Kidney tubule cell (primary cell): Measurements from ENCODE around the gene SORT1.
"Not testable (repeated sequence)": the region's sequence is repeated elsewhere in the genome, so short reads cannot be mapped to it uniquely, and the experiment has no call there.

Experiments
- DNase-seq: peaks from one replicate; pipeline ENCODE4 v3.0.0-alpha.2; 2018; ENCODE audit warnings: low spot score

The SORT1 gene

DNA sequence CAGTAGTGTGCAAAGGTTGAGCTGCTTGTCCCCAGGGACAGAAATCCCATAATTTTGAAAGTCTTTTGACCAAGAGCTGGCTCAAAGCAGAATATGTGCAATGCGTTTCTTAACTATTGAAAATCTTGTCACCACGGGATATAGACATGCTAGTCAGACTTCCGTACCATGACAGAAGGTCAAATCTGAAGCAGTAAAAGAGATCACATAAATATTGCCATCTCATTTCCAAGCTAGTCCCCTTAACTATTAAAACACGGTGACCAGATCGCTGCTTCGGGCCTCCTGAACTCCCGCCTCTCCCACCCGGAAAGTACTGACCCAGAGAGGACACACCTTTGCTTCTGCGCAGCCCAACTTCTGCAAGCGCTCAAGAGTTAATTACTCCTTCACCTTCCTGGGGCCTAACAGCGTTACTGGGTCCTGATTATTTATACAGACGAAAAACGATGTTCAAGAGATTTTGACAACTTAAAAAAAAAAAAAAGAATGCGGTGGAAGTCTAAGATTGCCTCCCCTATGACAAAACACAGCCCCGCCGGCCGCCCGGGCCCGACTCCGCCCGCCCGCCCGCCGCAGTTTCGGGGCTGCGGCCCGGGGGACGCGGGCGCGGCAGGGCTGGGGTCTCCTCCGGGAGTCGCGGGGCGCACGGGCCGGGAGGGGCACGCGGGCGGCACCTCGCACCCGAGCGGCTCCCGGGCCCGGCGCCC, 692 bp downstream of the SORT1 start:
- DNase-seq: peak; percentile 30

GRCh38 chr1:109396513-109396839, 1.2 kb downstream of the SORT1 start:
- no peak for DNase-seq

GRCh38 chr1:109395602-109396512, 1.9 kb downstream of the SORT1 start:
- peak; percentile 82 for DNase-seq

- DNase-seq: not testable (repeated sequence)
Measured at GRCh38 chr1:109395282-109395599, 2.5 kb downstream of the SORT1 start.

GRCh38 chr1:109394591-109395281, 3.0 kb downstream of the SORT1 start:
- DNase-seq: no peak

- no peak for DNase-seq
Measured at GRCh38 chr1:109393617-109394233, 4.0 kb downstream of the SORT1 start.

DNA sequence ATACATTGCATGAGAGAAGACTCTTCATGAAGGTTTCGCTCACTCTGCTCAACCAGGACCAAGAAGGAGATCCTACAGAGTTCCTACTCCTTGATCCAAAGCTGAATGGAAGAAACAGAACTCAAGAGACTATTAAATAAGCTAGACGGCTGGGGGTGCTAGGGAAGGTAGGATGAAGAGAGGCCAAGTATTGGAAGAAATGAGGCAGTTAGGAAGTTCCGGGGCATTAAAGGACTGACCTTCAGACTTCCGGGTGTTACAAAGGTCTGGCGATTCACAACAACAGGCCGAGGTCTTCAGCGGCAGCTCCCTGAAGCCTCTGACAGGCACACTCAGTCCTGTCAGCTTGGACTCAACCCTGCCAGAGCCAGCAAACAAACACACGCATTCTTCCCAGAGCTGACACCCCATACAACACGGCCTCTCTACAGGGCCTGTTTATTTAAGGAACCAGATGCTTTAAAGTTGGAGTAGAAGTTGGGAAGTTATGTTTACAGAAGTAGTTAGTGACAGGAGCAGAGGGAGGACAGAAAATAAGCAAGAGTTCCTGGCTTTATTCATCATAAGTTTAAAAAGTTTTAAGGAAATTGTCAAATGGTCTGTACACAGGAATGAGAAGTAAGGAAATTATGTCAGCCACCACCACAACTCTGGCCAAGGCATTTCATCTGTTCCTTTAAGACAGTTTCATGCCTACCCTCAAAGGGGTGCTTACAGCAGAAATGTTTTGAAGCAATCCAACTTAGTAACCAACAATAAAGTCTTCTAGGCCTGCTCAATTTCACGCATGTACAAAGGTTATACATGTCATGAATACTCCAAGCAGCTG, 4.7 kb downstream of the SORT1 start:
- DNase-seq: peak; percentile 59

GRCh38 chr1:109392037-109392787, 5.5 kb downstream of the SORT1 start:
- DNase-seq: no peak

- no peak for DNase-seq
Measured at GRCh38 chr1:109391626-109392025, 6.1 kb downstream of the SORT1 start.

- no peak for DNase-seq
Measured at GRCh38 chr1:109391157-109391556, 6.6 kb downstream of the SORT1 start.

GRCh38 chr1:109389638-109390341, 7.9 kb downstream of the SORT1 start:
- no peak for DNase-seq

DNA sequence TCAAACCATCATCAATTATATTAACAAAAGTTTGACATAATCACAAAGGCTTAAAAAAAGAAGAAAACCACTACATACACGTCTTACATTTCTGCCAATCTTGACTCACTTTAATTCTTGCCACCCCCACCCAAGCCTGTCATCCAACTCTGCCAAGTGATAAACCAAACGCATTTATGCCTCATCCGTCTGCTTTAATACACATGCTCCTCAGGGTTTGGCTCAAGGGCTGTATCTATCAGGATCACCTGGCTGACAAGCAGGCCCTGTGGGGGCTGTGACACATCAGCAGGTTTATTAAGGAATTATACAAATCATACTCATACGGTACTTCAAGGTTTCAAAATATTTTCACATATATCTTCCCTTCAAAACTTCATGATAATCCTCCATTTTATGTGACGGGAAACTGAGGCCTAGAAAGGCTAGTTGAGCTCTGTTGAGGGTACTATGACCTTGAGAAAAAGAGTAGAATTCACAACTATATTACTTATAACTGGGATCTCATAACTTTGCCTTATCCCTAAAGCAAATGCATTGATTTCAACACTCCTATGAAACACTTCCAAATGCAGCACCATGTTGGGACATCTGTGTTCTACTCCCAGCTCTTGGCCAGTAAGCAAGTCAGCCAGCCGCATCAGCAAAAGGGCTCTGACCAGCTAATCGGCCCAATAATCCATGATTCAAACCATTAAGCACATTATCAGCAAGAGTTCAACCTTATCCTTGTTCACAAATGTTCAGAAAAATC, 8.7 kb downstream of the SORT1 start:
- DNase-seq: no peak

DNA sequence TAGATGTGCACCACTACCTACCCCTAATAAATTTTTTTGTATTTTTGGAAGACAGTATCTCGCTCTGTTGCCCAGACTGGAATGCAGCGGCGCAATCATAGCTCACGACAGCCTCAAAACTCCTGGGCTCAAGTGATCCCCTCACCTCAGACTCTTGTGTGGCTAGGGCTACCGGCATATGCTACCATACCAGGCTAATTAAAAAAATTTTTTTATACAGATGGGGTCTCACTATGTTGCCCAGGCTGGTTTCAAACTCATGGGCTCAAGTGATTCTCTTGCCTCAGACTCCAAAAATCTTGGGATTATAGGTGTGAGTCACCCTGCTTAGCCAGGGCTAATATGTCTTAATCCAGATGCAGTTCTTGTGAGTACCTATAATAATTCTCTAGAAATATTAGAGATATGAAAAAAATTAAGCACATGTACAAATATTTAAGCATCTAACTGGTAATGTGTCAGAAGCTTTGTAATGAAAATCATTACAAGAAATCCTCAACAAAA, 9.5 kb downstream of the SORT1 start:
- DNase-seq: no peak

DNA sequence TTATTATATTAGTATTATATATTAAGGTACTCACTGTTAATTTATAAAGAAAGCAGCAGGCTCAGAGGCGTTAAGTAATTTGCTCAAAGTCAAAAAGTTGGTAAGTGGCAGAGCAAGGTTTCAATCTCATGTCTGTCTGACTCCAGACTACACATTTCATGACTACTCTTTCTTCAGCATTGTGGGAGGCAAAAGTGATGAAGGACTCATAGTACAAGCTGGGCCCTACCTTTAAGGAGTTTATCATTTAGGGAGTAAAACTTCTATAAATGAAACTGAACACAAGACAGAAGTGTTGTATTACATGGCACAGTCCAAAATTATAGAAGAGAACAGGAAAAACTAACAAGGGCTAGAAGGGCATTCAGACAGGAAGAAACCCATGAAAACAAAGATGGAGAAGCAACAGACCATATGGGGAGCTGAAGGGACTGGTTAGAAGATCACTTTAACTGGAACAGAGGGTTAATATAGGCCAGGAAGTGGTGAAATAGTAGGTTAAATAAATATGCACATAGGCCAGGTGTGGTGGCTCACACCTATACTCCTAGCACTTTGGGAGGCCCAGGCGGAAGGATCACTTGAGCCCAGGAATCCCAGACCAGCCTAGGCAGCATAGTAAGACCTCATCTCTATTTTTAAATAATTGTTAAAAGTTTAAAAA, 11.5 kb downstream of the SORT1 start:
- no peak for DNase-seq

DNA sequence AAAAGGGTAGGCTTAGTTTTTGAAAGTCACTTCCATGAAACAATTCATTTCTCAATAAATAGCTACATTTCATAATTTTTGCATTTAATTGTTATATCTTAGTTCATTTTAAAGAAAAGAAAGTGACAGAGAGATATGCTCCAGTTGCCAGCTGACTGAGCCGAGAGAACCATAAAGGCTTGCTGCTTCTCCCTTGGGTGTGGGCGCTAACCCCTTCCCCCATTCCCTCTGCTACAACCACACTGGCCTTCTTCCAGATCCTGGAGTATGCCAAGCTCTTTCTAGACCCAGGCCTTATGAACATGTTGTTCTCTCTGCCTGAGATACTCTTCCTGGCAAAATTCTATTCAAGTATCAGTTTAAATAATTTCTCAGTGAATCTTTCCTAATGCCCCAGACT, 12.3 kb downstream of the SORT1 start:
- DNase-seq: no peak

DNA sequence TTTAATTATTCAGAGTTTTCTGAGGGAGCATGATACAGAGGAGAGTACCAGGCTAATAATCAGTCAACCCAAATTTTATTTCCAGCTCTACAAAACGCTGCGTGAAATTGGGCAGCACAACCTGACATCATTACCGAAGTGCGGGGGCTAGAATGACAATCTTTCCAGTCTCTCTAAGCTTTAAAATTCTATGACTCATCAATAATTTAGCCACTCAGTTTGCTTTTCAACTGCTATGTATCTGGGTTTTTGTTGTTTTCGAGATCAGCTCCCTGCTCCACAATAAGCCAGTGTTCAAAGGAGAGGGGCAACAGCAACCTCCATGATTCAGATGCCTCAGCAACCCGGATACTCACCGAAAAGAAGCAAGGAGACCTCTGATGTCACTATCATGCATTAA, 13.9 kb downstream of the SORT1 start:
- DNase-seq: no peak

- DNase-seq: peak; percentile 35
Measured at GRCh38 chr1:109383087-109383779, 14.5 kb downstream of the SORT1 start.

- DNase-seq: no peak
Measured at GRCh38 chr1:109381573-109381972, 16.1 kb downstream of the SORT1 start.
